A549 (cell line): ENCODE results near the gene SUPT3H. TPM values are rescaled to one million over a fixed set of nuclear protein-coding genes. Genes with fewer than 3 reads are reported as not detected.

ENCODE experiments used
- ATAC-seq, 2 experiments: fragments of 200-7000 bp in 1 of 2; fragments of >200 bp in 1 of 2; cut with Nextera tagmentation in 1 of 2; cut with Tn5 transposase in 1 of 2; 3 replicates each; pipeline versions ENCODE4 v1.8.0 to v1.9.1; 2018 to 2020; ENCODE audit warnings: mild to moderate bottlenecking in 1 of 2, moderate library complexity in 1 of 2
- CTCF ChIA-PET: fragments of 300-600 bp; sonication (Branson Sonifier 250); formaldehyde crosslinking; extraction: SDS; loops from one replicate; lab custom pipeline; 2021; ENCODE audit warnings: antibody characterized with exemption, inconsistent platforms; lab: Yijun Ruan, JAX
- POLR2A ChIA-PET: fragments of 350-600 bp; formaldehyde crosslinking; extraction: SDS; loops from one replicate; lab custom pipeline; 2021; ENCODE audit warnings: antibody characterized with exemption, inconsistent platforms; lab: Yijun Ruan, JAX
- DNase-seq, 2 experiments: peaks; one replicate each; pipeline versions ENCODE4 v3.0.0 to v3.0.0-alpha.2; 2011 to 2016; ENCODE audit warnings: low read depth in 1 of 2, low spot score in 1 of 2
- FAIRE-seq: peaks from 2 replicates; lab custom pipeline; 2011; peaks lifted over from hg19 to GRCh38; lab: Jason Lieb, UNC
- H3K27ac ChIP-seq, 2 experiments: fragments of >200 bp; sonication (Bioruptor Twin); formaldehyde crosslinking; 3 replicates each; pipeline ENCODE4 v1.5.1; 2016 to 2017
- H3K4me1 ChIP-seq: fragments of >200 bp; sonication (Bioruptor Twin); formaldehyde crosslinking; 3 replicates; pipeline ENCODE4 v1.6.1; 2016
- H3K4me2 ChIP-seq: fragments of >200 bp; sonication (Bioruptor Twin); formaldehyde crosslinking; 3 replicates; pipeline ENCODE4 v1.6.1; 2016
- H3K4me3 ChIP-seq: fragments of >200 bp; sonication (Bioruptor Twin); formaldehyde crosslinking; 3 replicates; pipeline ENCODE4 v1.5.1; 2016
- H3K9me3 ChIP-seq: fragments of >200 bp; sonication (Bioruptor Twin); formaldehyde crosslinking; 3 replicates; pipeline ENCODE4 v1.6.1; 2016
- ATOH8 ChIP-seq: fragments of 250-450 bp; sonication (Bioruptor Pico); IDR thresholded peaks from 2 replicates; pipeline ENCODE4 v1.5.0; 2020; ENCODE audit warnings: low read depth, mild to moderate bottlenecking, moderate library complexity
- CBX2 ChIP-seq: fragments of 200-600 bp; sonication (generic); IDR thresholded peaks from 2 replicates; pipeline ENCODE4 v1.6.1; 2016; ENCODE audit warnings: low read depth, mild to moderate bottlenecking, borderline replicate concordance
- CBX8 ChIP-seq: fragments of 200-600 bp; sonication (generic); IDR thresholded peaks from 2 replicates; pipeline ENCODE4 v1.6.1; 2016
- CHD4 ChIP-seq: fragments of 200-600 bp; sonication (generic); IDR thresholded peaks from 2 replicates; pipeline ENCODE4 v1.6.1; 2016; ENCODE audit warnings: antibody characterized with exemption, mild to moderate bottlenecking, borderline replicate concordance
- CTCF ChIP-seq: fragments of >200 bp; sonication (Bioruptor Twin); formaldehyde crosslinking; IDR thresholded peaks from 3 replicates; pipeline ENCODE4 v1.5.1; 2016
- EHF ChIP-seq: fragments of 250-450 bp; sonication (Bioruptor Pico); IDR thresholded peaks from 2 replicates; pipeline ENCODE4 v1.5.0; 2020; ENCODE audit warnings: mild to moderate bottlenecking
- EP300 ChIP-seq, 2 experiments: fragments of >200 bp; sonication (Bioruptor Twin); formaldehyde crosslinking; IDR thresholded peaks; 2 replicates in 1 of 2; 3 replicates in 1 of 2; pipeline ENCODE4 v1.6.1; 2016 to 2017
- FOSL2 ChIP-seq, 2 experiments: fragments of 450-650 bp in 1 of 2; fragments of >200 bp in 1 of 2; sonication (Bioruptor Twin) in 1 of 2; formaldehyde crosslinking; IDR thresholded peaks; 2 replicates each; pipeline versions ENCODE4 v1.5.0 to v1.6.1; 2016 to 2020; ENCODE audit warnings: mild to moderate bottlenecking in 1 of 2, moderate library complexity in 1 of 2
- HDAC2 ChIP-seq: fragments of 200-600 bp; sonication (generic); IDR thresholded peaks from 2 replicates; pipeline ENCODE4 v1.6.1; 2016
- HES2 ChIP-seq: fragments of >200 bp; sonication (Bioruptor Twin); formaldehyde crosslinking; IDR thresholded peaks from 2 replicates; pipeline ENCODE4 v1.6.1; 2016
- HOXB13 ChIP-seq: fragments of 250-450 bp; sonication (Bioruptor Pico); IDR thresholded peaks from 2 replicates; pipeline ENCODE4 v1.5.0; 2020; ENCODE audit warnings: low read depth, mild to moderate bottlenecking, moderate library complexity
- JUNB ChIP-seq: fragments of >200 bp; sonication (Bioruptor Twin); formaldehyde crosslinking; IDR thresholded peaks from 2 replicates; pipeline ENCODE4 v1.6.1; 2016
- MAFK ChIP-seq: fragments of 450-650 bp; IDR thresholded peaks from 2 replicates; pipeline ENCODE4 v1.6.1; 2014; ENCODE audit not compliant: partially characterized antibody
- MAX ChIP-seq: IDR thresholded peaks from 2 replicates; pipeline ENCODE4 v1.6.1; 2012
- PBX3 ChIP-seq: IDR thresholded peaks from 2 replicates; pipeline ENCODE4 v1.6.1; 2012
- POLR2A ChIP-seq: IDR thresholded peaks from 2 replicates; pipeline ENCODE4 v1.6.1; 2012; ENCODE audit warnings: mild to moderate bottlenecking, low read length
- RARB ChIP-seq: fragments of 250-450 bp; sonication (Bioruptor Pico); IDR thresholded peaks from 2 replicates; pipeline ENCODE4 v1.8.0; 2021; ENCODE audit warnings: mild to moderate bottlenecking, moderate library complexity
- SMC3 ChIP-seq: fragments of >200 bp; sonication (Bioruptor Twin); formaldehyde crosslinking; IDR thresholded peaks from 3 replicates; pipeline ENCODE4 v1.6.1; 2018; ENCODE audit warnings: inconsistent platforms
- SREBF2 ChIP-seq: fragments of 450-650 bp; IDR thresholded peaks from 2 replicates; pipeline ENCODE4 v1.6.1; 2014; ENCODE audit warnings: mild to moderate bottlenecking, moderate library complexity
- TFCP2L1 ChIP-seq: fragments of 250-450 bp; sonication (Bioruptor Pico); IDR thresholded peaks from 2 replicates; pipeline ENCODE4 v1.5.0; 2021; ENCODE audit warnings: mild to moderate bottlenecking
- ZC3H11A ChIP-seq: fragments of 450-650 bp; IDR thresholded peaks from 2 replicates; pipeline ENCODE4 v1.6.1; 2014; ENCODE audit warnings: antibody characterized with exemption, mild to moderate bottlenecking
- WGBS: methylation state at CpG from one replicate; pipeline ENCODE4 v1.1.6; 2017; ENCODE audit errors: missing lambda C conversion rate; 5-methylcytosine and 5-hydroxymethylcytosine counted together
- polyA plus RNA-seq, 4 experiments: library from polyadenylated mRNA; depleted of rRNA in 3 of 4; stranded (reverse); fragments of >200 nt; fragmentation: RNase III in 1 of 4; extraction: RNeasy Plus Mini Kit Qiagen cat#74134 plus additional on column Dnase treatment in 1 of 4; gene quantifications; 2 replicates in 3 of 4; 3 replicates in 1 of 4; pipeline ENCODE4 v1.2.3, GENCODE V29; 2011 to 2017

SUPT3H gene
- polyA plus RNA-seq, 2 of the 4 experiments (the other 2 are of a cell fraction): 4.3 to 6.2 TPM

GRCh38 chr6:44960898-44961297 is 416.8 kb downstream of the SUPT3H start:
- Histone ChIP-seq H3K27ac (no peak overlapping the region), H3K4me2 (0 out of 3 replicates have a peak overlapping the region, but pooled peaks have one; percentile 3), H3K9me3 (no peaks in the 10 kb centered on the region), H3K4me3 (no peak overlapping the region), H3K4me1 (peaks cover 10% of the 10 kb centered on the region; the same call in 2 of the 3 replicates)
- ChIA-PET CTCF (no interaction called here), POLR2A (interaction anchor here (0.8 kb wide), 1 partner anchor 23 kb away, joined by 3 read pairs; no protein-coding TSS in a partner anchor)
- no peak for ATAC-seq
- FAIRE-seq: no peak
- 47% methylated on average over 4 of the region's 4 CpGs for WGBS
- no peak for TF ChIP-seq EP300 (IDR thresholded peaks at IDR 0.05)
- TF ChIP-seq JUNB: no peak
- TF ChIP-seq ZC3H11A: no peak
- no peak for TF ChIP-seq FOSL2 (IDR thresholded peaks at IDR 0.05)
- TF ChIP-seq FOSL2 (CRISPR knock-in tag; IDR thresholded peaks at IDR 0.05): no peak
- TF ChIP-seq POLR2A: no peak
- TF ChIP-seq PBX3: no peak
- no peak for TF ChIP-seq EHF
- TF ChIP-seq CHD4: no peak
- TF ChIP-seq MAX: no peak
- no peak for TF ChIP-seq ATOH8 (CRISPR knock-in tag)
- no peak for TF ChIP-seq TFCP2L1 (CRISPR knock-in tag)
- no peak for TF ChIP-seq CTCF
- no peak for DNase-seq

GRCh38 chr6:44959651-44960050 is 418.1 kb downstream of the SUPT3H start:
- H3K9me3 ChIP-seq: no peaks in the 10 kb centered on the region
- DNase-seq: no peak
- ChIA-PET CTCF (no interaction called here), POLR2A (no interaction called here)
- no peak for FAIRE-seq
- no peak overlapping the region for H3K4me2 ChIP-seq
- WGBS: 78% methylated on average over 3 of the region's 3 CpGs
- H3K4me1 ChIP-seq: peaks cover 10% of the 10 kb centered on the region; the same call in 2 of the 3 replicates
- no peak for TF ChIP-seq HDAC2
- TF ChIP-seq PBX3: no peak
- no peak for TF ChIP-seq SMC3
- TF ChIP-seq CTCF: no peak
- no peak for TF ChIP-seq HES2
- no peak for TF ChIP-seq SREBF2
- no peak for TF ChIP-seq CBX2
- no peak for TF ChIP-seq RARB (CRISPR knock-in tag)
- TF ChIP-seq CBX8: no peak
- TF ChIP-seq MAFK: no peak
- no peak for TF ChIP-seq ZC3H11A
- no peak for TF ChIP-seq HOXB13 (CRISPR knock-in tag)
- no peak for TF ChIP-seq JUNB
- ATAC-seq: no peak
- no peak overlapping the region for H3K27ac ChIP-seq
- no peak overlapping the region for H3K4me3 ChIP-seq
